ENCODE data around the gene PTPRH.

- no peak for TF ChIP-seq POLR2A (IDR thresholded peaks at IDR 0.05)
- TF ChIP-seq CTCF (IDR thresholded peaks at IDR 0.05) = no peak
Observed at GRCh38 chr19:55251341-55252081, 42.2 kb upstream of the PTPRH start.
